Osteoblast (primary cell): ENCODE data around the gene GNAT1. TPM values are rescaled to one million over a fixed set of nuclear protein-coding genes. Genes with fewer than 3 reads are reported as not detected.

Experiments
- DNase-seq: peaks from one replicate; pipeline ENCODE4 v3.0.0; 2011; ENCODE audit warnings: low spot score, mixed read lengths; ENCODE audit not compliant: insufficient read length; ENCODE audit errors: missing footprints
- H2AFZ ChIP-seq: 2 replicates; pipeline ENCODE4 v1.6.0; 2011; ENCODE audit warnings: mild to moderate bottlenecking, low read length
- H3K27ac ChIP-seq: 2 replicates; pipeline ENCODE4 v1.5.1; 2011; ENCODE audit warnings: mild to moderate bottlenecking, low read depth, low read length, moderate library complexity
- H3K27me3 ChIP-seq: 2 replicates; pipeline ENCODE4 v1.6.0; 2012; ENCODE audit warnings: mild to moderate bottlenecking, control low read depth, inconsistent platforms, low read length, moderate library complexity; ENCODE audit not compliant: insufficient read depth
- H3K36me3 ChIP-seq: 2 replicates; pipeline ENCODE4 v1.5.1; 2011; ENCODE audit warnings: mild to moderate bottlenecking, low read length, control low read depth, moderate library complexity; ENCODE audit not compliant: insufficient read depth
- H3K4me1 ChIP-seq: 2 replicates; pipeline ENCODE4 v1.5.1; 2011; ENCODE audit warnings: mild to moderate bottlenecking, low read length, control low read depth, moderate library complexity; ENCODE audit not compliant: insufficient read depth
- H3K4me2 ChIP-seq: 2 replicates; pipeline ENCODE4 v1.6.0; 2011; ENCODE audit warnings: mild to moderate bottlenecking, low read length; ENCODE audit not compliant: insufficient read depth
- H3K4me3 ChIP-seq: fragments of 200-600 bp; sonication (generic); 3 replicates; pipeline ENCODE4 v1.5.1; 2012; ENCODE audit warnings: mild to moderate bottlenecking, low read length, inconsistent platforms; ENCODE audit not compliant: insufficient read depth
- H3K79me2 ChIP-seq: 2 replicates; pipeline ENCODE4 v1.6.0; 2012; ENCODE audit warnings: mild to moderate bottlenecking, low read length, control low read depth, inconsistent platforms; ENCODE audit not compliant: insufficient read depth
- H3K9me3 ChIP-seq: 2 replicates; pipeline ENCODE4 v1.5.1; 2011; ENCODE audit warnings: low read depth, low read length, control low read depth
- H4K20me1 ChIP-seq: 2 replicates; pipeline ENCODE4 v1.6.0; 2012; ENCODE audit warnings: mild to moderate bottlenecking, low read length, control low read depth; ENCODE audit not compliant: insufficient read depth
- small RNA-seq: library from RNA; depleted of rRNA; stranded (forward); fragments of <200 nt; gene quantifications from one replicate; pipeline ENCODE3, GENCODE V24; 2012
- total RNA-seq: library from RNA; depleted of rRNA; stranded (reverse); fragments of >200 nt; gene quantifications from 2 replicates; pipeline ENCODE4 v1.2.3, GENCODE V29; 2012
- TF ChIP-seq, protein P1 (sequence below): IDR thresholded peaks from 2 replicates; pipeline ENCODE4 v1.5.1; 2011; ENCODE audit warnings: mild to moderate bottlenecking, low read depth, low read length, moderate library complexity; ENCODE audit errors: extremely low read depth

The GNAT1 gene
- total RNA-seq, 1 donor = not detected

DNA sequence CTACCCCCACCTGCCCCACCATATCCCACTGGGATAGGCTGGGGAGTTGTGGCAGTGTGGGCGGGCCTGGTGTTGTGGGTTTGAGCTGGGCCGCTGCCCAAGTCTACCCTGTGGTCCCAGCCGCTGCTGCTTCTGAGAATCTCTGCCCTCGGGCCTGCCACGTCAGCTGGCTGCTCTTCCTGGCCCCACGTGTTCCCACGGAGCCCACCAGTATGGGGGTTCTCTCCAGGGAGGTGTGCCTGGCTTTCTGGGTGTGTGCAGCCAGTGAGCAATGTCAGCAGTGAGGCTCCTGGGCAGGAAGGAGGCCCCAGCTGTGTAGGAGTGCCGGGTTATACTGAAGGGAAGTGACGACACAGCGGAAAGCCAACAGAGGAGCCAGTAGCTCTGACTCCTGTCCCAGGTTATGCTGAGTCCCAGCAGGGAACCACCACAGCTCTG is 55.1 kb downstream of the GNAT1 start:
- Histone ChIP-seq H3K36me3 (peaks cover 17% of the 10 kb centered on the region), H3K79me2 (peaks cover 91% of the 10 kb centered on the region), H3K4me2 (peak overlapping the region; percentile 85), H3K9me3 (no peaks in the 10 kb centered on the region), H3K27ac (peak overlapping the region; percentile 95), H3K27me3 (no peaks in the 10 kb centered on the region), H2AFZ (peak overlapping the region; percentile 60), H3K4me3 (peak overlapping the region; percentile 69), H3K4me1 (peaks cover 77% of the 10 kb centered on the region), H4K20me1 (peaks cover 77% of the 10 kb centered on the region)
- peak; percentile 98 for DNase-seq
- TF ChIP-seq, protein P1, sequence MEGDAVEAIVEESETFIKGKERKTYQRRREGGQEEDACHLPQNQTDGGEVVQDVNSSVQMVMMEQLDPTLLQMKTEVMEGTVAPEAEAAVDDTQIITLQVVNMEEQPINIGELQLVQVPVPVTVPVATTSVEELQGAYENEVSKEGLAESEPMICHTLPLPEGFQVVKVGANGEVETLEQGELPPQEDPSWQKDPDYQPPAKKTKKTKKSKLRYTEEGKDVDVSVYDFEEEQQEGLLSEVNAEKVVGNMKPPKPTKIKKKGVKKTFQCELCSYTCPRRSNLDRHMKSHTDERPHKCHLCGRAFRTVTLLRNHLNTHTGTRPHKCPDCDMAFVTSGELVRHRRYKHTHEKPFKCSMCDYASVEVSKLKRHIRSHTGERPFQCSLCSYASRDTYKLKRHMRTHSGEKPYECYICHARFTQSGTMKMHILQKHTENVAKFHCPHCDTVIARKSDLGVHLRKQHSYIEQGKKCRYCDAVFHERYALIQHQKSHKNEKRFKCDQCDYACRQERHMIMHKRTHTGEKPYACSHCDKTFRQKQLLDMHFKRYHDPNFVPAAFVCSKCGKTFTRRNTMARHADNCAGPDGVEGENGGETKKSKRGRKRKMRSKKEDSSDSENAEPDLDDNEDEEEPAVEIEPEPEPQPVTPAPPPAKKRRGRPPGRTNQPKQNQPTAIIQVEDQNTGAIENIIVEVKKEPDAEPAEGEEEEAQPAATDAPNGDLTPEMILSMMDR = peak; percentile 5

Small RNAs within 50 kb of the gene (small RNA-seq; reads per million reads assigned to genes)
- gene MIR566 = not detected
- gene MIR5787 = not detected

Other genes starting within 250 kb of the GNAT1 start
- gene RBM5, start 102.7 kb upstream of the GNAT1 start, total RNA-seq = 148 and 150 TPM in 2 replicates
- 5.1 and 16.5 TPM in 2 replicates for gene SEMA3F, start 36.3 kb upstream of the GNAT1 start, total RNA-seq
- 0.29 and 0.36 TPM in 2 replicates for gene SLC38A3, start 13.7 kb downstream of the GNAT1 start, total RNA-seq
- 223 and 248 TPM in 2 replicates for gene GNAI2, start 44.6 kb downstream of the GNAT1 start, total RNA-seq
- gene SEMA3B, start 77.5 kb downstream of the GNAT1 start, total RNA-seq = 5.9 and 10.1 TPM in 2 replicates
- gene LSMEM2, start 87.5 kb downstream of the GNAT1 start, total RNA-seq = not detected in 2 replicates
- gene IFRD2, start 100.8 kb downstream of the GNAT1 start, total RNA-seq = 60.4 and 65.1 TPM in 2 replicates
- gene HYAL3, start 107.8 kb downstream of the GNAT1 start, total RNA-seq = 1.8 and 4.1 TPM in 2 replicates
- 6.5 and 8.0 TPM in 2 replicates for gene NAA80, start 107.8 kb downstream of the GNAT1 start, total RNA-seq
- gene HYAL1, start 112.0 kb downstream of the GNAT1 start, total RNA-seq = under 0.01 and 0.59 TPM in 2 replicates
- gene HYAL2, start 131.1 kb downstream of the GNAT1 start, total RNA-seq = 32.9 and 34.2 TPM in 2 replicates
- 15.9 and 16.6 TPM in 2 replicates for gene TUSC2, start 136.6 kb downstream of the GNAT1 start, total RNA-seq
- gene RASSF1, start 149.2 kb downstream of the GNAT1 start, total RNA-seq = 17.4 and 18.1 TPM in 2 replicates
- gene ZMYND10, start 154.1 kb downstream of the GNAT1 start, total RNA-seq = 0.88 and 2.9 TPM in 2 replicates
- 21.7 and 22.1 TPM in 2 replicates for gene NPRL2, start 159.2 kb downstream of the GNAT1 start, total RNA-seq
- 22.1 and 25.0 TPM in 2 replicates for gene CYB561D2, start 159.3 kb downstream of the GNAT1 start, total RNA-seq
- 61.6 and 73.1 TPM in 2 replicates for gene TMEM115, start 167.9 kb downstream of the GNAT1 start, total RNA-seq